HG02870 (cell line): Measurements from ENCODE around the gene RNGTT.
"Not testable (repeated sequence)": the region's sequence is repeated elsewhere in the genome, so short reads cannot be mapped to it uniquely, and the experiment has no call there.

Experiments used
- ATAC-seq: cut with Tn5 transposase; IDR thresholded peaks from one replicate; pipeline ENCODE4 v1.9.1; 2021; ENCODE audit warnings: mild to moderate bottlenecking, moderate library complexity; ENCODE audit not compliant: unreplicated experiment

Gene RNGTT

DNA sequence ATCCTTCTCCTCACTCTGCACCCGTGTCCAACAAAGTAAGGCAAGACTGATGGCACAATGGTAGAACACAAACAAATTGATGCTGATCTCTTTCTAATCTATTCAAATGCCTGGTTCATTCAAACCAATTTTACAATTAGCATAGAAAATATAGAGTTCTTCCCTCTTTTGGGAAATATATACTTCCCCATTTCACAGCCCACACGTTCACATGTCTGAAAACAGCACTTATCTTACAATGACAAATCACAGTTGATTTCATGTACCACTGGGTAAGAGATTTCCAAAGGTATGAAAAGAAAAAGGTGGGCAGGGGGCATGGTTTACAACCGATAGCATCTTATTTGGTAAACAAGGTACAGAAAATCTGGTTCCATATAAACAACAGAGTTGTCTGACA is 137.6 kb downstream of the RNGTT start:
- ATAC-seq = no peak

DNA sequence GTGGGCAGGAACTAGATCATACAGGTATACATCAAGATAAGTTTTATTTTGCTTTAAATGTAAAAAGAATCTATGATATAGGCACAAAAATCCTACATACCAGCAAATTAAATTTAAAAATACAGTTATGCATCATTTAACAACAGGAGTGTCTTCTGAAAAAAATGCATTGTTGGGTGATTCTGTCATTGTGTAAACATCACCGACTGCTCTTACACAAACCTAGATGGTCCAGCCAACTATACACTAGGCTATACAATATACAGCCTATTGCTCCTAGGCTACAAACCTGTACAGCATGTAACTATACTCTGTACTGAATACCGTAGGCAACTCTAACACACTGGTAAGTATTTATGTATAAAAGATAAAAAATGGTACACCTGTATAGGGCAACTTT is 139.4 kb downstream of the RNGTT start:
- ATAC-seq = no peak

DNA sequence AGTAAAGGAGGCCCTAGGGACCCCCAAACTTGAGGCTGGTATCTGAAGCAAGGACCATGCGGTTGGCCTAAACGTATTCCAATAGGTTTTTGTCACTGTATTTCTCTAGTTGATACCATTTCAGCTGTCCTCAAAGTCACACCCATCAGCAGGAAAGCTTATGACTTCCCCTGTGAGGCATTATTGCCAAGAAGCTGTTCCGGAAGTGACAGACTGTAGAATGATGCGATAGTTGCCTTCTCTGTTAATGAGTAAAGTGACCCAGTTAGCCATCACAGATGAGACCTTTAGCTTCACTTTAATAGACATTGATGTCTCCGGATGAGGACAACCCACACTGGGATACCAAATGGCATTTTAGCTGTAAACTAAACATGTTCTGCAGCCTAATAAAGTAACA is 147.9 kb downstream of the RNGTT start:
- ATAC-seq = no peak

DNA sequence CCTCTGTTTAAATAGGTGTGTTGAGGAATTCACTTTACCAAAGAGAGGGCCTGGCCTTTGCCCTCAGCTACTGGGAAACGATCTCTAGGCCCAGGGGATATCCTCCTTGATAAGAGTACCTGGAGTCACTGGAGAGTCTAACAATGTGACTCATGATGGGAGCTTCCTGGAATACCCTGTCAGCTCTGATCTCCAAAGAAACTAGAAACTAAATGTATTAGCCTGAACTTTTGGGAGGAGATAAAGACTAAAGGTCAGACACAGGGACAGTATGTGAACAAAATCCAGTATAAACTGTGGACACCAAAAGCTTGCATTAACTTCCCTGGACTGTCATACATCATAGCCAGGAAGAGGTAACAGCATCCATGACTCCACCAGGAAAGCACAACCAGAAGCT is 148.5 kb downstream of the RNGTT start:
- no peak for ATAC-seq

DNA sequence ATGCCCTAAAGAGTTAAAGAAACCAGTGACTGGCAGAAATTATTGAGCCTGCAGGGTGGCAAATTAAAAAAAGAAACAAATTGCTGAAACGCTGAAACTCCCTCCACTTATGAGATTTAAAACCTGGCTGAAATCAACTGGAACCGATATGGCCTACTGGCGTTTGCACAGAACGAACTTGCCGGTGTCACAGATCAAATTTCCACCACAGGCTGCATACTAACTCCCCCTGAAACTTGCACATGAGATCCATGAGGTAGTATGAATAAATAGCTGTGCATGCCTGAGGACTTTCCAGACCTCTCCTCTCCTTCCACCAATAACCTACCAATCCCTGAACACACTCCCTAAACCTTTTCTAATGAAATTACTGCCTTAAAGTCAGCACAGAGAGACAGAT is 150.4 kb downstream of the RNGTT start:
- ATAC-seq = no peak

DNA sequence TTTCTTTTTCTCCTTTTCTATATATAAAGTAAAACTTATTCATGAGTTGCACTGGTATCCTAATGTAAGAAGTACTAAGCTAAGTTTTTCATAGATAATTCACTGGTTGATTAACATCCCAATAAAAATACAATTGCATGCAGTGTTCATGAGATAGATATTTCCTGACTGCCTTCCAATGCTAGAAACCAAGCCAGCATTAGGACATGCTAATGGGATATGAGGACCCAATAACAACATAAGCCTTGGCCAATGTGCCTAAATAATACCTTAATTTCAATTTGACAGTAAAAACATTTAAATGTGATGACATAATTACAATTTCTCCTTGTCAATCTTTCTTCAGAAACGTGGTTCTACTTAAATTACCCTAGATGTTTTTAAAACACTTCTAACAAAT is 152.7 kb downstream of the RNGTT start:
- ATAC-seq = no peak

DNA sequence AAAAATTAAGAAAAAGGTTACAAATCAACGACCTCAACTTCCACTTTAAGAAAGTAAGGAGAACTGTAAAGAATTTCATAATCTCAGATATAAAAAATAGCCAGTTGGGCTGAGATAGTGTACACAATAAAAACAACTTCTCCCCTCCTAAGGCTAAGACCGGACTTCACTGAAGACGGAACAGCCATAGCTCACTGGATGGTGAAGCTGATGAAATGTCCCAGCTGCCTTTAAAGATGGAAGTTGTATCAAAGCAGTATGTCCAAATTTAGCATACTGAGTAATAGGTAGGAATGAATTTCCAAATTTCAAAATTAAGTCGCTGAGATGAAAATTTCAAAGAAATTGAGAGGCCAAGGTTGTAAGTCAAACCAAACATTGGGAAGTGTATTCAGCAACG is 153.3 kb downstream of the RNGTT start:
- ATAC-seq = no peak

DNA sequence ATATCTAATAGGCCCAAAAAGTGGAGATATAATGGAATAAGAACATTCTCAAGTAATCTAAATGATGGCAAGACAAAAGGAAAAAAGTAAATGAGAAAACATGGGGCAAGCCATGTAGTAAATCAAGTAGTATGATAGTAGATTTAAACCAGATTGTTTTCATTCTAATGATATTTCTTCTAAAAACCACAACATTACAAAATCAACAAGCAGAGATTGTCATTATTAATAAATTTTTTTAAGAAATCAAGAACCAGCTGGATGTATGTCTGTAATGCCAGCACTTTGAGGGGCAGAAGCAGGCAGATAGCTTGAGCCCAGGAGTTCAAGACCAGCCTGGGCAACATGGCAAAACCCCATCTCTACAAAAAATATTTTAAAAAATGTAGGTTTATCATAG is 155.0 kb downstream of the RNGTT start:
- ATAC-seq = no peak

DNA sequence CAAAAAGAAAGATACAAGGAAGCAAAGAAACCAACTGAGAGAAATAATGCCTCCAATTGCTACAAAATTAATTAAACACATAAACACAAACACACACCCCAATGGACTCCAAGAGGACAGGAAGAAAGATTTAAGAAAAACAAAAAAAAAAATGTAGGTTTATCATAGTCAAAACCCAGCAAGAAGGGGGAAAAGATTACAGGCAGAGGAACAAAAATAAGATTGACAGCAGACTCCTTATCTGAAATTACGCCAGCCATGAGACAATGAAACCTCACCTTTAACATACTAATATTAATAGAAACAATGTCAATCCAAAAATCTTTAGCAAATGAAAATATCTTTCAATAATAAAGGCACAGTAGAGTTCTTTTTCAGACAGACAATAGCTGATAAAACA is 155.8 kb downstream of the RNGTT start:
- ATAC-seq = no peak

DNA sequence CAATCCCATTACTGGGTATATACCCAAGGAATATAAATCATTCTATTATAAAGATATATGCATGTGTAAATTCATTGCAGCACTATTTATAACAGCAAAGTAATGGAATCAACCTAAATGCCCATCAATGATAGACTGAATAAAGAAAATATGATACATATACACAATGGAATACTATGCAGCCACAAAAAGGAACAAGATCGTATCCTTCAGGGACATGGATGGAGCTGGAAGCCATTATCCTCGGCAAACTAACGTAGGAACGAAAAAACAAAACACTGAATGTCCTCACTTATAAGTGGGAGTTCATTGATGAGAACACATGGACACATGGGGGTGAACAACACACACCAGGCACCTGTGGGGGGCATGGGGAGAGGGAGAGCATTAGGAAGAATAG is 156.7 kb downstream of the RNGTT start:
- no peak for ATAC-seq

DNA sequence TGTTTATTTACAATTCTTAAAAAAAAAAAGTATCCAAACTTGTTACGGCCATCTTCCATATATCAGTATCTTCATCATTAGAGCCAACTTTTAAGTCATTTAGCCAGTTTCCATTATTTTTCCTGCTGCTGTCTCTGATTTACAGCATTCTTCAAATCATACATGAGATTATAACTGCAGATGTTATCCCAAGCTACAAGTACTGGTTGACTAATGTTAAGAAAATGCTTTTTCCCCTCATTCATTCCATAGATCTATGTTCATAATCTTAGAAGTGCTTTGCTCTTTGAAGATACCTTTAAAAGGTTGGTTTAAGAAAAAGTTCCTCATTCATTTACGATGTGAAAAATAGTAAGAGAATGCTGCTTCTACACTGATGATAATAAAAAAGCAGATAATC is 158.7 kb downstream of the RNGTT start:
- no peak for ATAC-seq

DNA sequence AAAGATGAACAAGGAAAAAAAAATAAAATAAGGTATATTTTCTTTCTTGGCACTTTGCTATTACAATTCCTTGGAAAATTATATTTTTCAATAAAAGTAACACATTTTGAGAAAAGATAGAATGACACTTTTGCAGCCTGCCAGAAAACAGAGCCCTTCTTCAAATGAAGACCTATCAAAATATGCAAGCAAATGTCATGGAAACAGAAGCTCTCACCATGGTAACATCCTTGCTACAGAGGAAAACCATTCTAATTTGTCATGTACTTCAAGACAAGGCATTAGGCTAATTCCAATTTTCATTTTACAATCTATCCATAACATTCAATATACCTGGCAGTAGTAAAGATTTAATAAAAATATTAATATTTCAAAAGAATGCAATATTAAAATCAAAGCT is 177.9 kb downstream of the RNGTT start:
- ATAC-seq = no peak

DNA sequence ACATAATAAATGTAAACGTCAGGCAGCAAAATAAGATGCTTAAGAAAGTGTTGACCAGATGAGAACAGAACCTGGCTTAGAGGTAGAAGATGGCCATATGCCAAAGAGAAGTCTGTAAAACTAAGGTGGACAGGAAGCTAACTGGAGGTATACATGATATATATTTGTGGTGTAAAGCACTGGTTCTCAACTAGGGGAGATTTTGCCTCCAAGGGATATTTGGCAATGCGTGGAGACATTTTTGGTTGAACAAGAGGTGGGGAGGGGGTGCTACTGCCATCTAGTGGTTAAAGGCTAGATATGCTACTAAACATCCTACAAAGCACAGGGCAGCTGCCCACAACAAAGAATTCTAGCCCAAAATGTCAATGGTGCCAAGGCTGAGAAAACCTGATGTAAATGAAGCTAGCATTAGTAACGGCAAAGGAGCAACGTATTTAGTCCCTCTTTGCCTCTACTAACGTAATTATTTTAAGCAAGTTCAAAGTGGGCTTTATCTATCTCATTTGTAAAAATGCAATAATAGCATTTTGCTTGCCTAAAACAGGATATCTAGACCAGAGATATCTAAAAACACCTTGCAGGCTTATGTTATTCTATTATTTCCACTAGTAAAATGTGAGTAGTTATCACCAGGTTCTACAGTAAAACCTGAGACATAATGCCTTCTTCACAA is 182.6 kb downstream of the RNGTT start:
- peak; percentile 50 for ATAC-seq

DNA sequence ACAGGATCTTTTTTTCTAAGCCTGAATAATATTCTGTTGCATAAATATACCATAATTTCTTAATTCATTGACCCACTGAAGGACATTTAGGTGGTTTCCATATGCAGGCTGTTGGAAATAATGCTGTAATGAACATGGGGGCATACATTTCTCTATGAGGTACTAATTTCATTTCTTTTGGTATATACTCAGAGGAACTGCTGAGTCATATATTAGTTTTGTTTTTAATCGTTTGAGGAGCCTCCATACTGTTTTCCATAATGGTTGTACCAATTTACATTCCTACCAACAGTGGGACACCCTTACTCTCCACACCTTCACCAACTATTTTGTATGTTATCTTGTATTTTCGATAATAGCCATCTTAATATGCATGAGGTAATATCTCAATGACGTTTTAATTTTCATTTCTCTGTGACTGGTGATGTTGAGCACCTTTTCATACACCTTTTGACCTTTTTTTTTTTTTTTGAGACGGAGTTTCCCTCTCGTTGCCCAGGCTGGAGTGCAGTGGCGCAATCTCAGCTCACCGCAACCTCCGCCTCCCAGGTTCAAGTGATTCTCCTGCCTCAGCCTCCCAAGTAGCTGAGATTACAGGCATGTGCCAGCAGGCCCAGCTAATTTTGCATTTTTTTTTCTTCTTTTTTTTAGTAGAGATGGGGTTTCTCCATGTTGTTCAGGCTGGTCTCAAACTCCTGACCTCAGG is 187.4 kb downstream of the RNGTT start:
- ATAC-seq = no peak

DNA sequence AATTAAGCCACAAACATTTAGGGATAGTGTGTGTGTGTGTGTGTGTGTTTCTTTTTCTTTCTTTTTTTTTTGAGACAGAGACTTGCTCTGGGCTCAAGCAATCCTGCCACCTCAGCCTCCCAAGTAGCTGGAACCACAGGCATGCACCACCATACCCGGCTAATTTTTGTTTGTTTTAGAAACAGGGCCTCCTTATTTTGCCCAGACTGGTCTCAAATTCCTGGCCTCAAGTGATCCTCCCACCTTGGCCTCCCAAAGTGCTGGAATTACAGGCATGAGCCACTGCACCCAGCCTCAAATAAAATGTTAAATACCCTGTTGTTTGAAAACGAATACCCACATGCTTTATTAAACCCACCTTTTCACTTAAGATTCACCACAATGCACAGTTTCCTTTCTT is 195.3 kb downstream of the RNGTT start:
- ATAC-seq = not testable (repeated sequence)

DNA sequence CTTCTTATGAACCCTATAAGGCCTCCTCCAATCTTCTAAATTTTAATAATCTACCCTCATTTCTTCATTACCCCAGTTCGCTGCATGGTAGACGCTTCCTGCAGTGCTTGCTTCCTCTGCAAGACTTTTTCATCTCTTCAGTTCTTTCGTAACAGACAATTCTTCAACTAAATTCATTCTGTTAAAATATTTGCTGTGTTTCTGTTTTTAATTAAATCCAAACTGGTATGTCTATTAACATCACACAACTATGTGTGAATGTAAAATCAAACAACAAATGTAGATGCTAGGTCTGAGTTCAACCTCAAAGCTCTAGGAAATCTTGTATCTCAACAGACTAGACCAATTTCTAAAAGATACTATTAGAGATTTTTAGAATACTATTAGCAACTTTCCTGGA is 199.3 kb downstream of the RNGTT start:
- ATAC-seq = no peak

DNA sequence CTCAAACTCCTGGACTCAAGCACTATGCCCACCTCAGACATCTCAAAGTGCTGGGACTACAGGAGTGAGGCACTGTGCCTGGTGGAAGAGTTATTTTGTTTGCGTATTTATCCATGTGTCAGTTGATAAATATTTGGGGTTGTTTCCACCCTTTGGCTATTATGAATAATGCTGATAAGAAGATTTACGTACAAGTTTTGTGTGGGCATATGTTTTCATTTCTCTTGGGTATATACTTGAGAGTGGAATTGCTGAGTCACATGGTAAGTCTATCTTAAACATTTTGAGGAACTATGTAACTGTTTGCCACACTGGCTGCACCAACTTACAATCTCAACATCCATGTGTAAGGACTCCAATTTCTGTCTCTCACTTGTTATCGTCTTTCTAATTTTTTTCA is 200.3 kb downstream of the RNGTT start:
- no peak for ATAC-seq

DNA sequence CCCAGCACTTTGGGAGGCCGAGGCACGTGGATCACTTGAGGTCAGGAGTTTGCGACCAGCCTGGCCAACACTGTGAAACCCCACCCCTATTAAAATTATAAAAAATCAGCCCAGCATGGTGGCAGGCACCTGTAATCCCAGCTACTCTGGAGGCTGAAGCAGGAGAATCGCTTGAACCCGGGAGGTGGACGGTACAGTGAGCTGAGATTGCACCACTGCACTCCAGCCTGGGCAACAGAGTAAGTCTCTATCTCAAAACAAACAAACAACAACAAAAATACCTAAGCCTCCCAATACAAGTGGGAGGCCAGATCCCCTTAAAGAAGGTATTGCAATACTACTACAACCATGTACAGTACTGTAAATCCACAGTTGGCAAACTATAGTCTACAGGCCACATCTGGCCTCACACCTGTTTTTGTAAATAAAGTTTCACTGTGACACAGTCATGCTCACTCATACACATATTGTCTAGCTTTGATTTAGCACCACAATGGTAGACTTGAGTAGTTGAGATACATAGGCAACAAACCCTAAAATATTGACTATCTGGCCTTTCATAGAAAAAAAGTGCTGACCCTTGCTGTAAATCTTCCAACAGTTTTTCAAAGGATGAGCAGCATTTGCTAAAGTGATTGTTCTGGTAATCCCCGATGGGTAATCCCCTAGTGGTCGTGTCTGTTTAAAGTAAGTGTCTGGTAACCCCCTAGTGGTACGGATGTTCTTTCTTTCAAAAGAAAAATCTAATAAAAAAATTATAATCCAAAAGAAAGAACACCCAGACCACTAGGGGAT is 202.0 kb downstream of the RNGTT start:
- ATAC-seq = peak; percentile 73

DNA sequence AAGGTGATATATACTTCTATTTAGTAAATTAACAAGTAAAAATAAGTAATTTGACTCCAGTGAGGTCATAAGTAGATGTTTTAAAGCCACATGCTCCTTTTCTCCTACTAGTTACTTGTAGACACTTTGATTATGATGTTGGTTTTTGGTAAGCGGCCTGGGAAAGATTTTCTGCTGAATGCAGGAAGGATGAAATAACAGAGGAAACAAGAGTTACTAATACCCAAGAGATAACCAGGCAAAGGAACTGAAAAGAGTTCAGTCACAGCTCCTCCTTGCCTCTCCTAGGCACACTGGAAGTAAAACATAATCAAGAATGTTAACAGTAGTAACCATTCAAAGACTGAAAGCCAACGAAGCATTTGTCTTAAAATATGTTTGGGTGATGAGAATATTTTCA is 203.3 kb downstream of the RNGTT start:
- ATAC-seq = no peak

DNA sequence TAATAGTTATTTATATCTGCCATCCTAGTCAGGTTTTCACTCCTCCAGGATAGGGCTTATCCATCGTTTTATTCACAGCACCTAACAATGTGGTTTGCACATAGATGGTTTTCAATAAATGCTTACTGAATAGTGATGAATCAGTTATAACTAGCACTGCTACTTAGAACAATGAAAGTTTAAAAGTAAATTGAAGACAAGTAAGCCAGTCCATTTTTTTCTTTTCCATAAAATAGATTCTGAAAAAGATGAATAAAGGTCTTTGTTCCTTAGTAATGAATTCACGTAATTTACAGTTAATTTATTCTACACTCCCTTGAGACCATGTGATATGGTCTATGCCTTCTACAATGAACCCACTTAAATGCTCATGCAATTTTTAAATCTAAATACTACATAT is 212.5 kb downstream of the RNGTT start:
- ATAC-seq = no peak

DNA sequence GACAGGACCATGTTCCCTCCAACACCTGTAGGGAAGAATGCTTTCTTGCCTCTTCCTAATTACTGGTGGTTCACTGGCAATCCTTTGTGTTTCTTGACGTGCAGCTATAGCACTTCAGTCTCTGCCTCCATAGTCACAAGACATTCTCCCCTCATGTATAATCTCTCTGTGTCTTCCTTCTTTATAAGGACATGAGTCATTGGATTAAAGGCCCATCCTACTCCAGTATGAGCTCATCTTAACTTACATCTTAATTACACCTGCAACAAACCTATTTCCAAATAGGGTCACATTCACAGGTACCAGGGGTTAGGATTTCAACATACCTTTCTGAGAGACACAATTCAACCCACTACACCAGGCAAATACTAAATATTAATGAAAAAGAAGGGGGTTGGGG is 213.6 kb downstream of the RNGTT start:
- ATAC-seq = no peak

DNA sequence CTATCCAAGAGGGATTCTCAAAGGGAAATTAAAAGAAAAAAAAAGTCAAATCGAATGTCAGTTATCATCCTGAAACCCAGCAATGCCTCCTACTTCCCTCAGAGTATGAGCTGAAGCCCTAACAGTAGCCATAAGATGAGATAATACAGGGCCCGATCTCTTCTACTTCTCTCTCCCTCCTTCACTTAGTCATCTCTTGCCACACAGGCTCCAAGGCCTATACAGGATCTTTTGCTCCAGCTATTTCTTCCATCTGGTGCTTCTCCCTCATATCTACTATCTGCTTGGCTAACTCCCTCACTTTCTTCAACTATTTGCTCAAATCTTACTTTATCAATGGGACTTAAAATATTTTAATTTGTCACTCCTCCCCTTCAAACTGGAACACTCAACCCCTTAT is 215.3 kb downstream of the RNGTT start:
- no peak for ATAC-seq
